Ascending aorta (tissue), 2 donors: ENCODE data around the gene COL6A1. TPM values are rescaled to one million over a fixed set of nuclear protein-coding genes. Genes with fewer than 3 reads are reported as not detected.
"Not testable (repeated sequence)": the region's sequence is repeated elsewhere in the genome, so short reads cannot be mapped to it uniquely, and the experiment has no call there.

Source experiments
- DNase-seq, 2 donors: peaks; one replicate each; pipeline ENCODE4 v3.0.0-alpha.2; 2019; ENCODE audit warnings: low spot score in 2 of 2
- H3K27ac ChIP-seq, 2 donors: fragments of 200-600 bp; sonication (generic); one replicate each; pipeline ENCODE4 v1.5.1; 2016 to 2017; ENCODE audit warnings: mild to moderate bottlenecking in 1 of 2
- H3K27me3 ChIP-seq: fragments of 200-600 bp; sonication (generic); one replicate; pipeline ENCODE4 v1.5.1; 2017
- H3K36me3 ChIP-seq, 2 donors: fragments of 200-600 bp; sonication (generic); one replicate each; pipeline ENCODE4 v1.5.1; 2016
- H3K4me1 ChIP-seq, 2 donors: fragments of 200-600 bp; sonication (generic); one replicate each; pipeline ENCODE4 v1.5.1; 2016 to 2017; ENCODE audit warnings: mild to moderate bottlenecking in 1 of 2
- H3K4me3 ChIP-seq, 2 donors: fragments of 200-600 bp; sonication (generic); one replicate each; pipeline ENCODE4 v1.5.1; 2016 to 2017; ENCODE audit warnings: mild to moderate bottlenecking in 1 of 2
- H3K9me3 ChIP-seq, 2 donors: fragments of 200-600 bp; sonication (generic); one replicate each; pipeline ENCODE4 v1.5.1; 2016
- intact Hi-C: fragments of 100-400 bp; cut with DNase I; formaldehyde crosslinking; loops from one replicate; pipeline ENCODE4 v1.15.1; 2023
- total RNA-seq: library from RNA; depleted of rRNA; stranded (reverse); fragments of >200 nt; gene quantifications from one replicate; pipeline ENCODE4 v1.1.0, GENCODE V29; 2016
- TF ChIP-seq, protein P1 (sequence below), 3 experiments: fragments of 200-600 bp in 2 of 3; fragments of 450-650 bp in 1 of 3; sonication (generic) in 2 of 3; IDR thresholded peaks; one replicate each; pipeline ENCODE4 v1.5.1; 2016 to 2019; ENCODE audit warnings: antibody characterized with exemption in 3 of 3, mild to moderate bottlenecking in 1 of 3, moderate library complexity in 1 of 3

COL6A1 gene
- total RNA-seq, 1 donor from 2014 or later = 1,564 TPM

DNA sequence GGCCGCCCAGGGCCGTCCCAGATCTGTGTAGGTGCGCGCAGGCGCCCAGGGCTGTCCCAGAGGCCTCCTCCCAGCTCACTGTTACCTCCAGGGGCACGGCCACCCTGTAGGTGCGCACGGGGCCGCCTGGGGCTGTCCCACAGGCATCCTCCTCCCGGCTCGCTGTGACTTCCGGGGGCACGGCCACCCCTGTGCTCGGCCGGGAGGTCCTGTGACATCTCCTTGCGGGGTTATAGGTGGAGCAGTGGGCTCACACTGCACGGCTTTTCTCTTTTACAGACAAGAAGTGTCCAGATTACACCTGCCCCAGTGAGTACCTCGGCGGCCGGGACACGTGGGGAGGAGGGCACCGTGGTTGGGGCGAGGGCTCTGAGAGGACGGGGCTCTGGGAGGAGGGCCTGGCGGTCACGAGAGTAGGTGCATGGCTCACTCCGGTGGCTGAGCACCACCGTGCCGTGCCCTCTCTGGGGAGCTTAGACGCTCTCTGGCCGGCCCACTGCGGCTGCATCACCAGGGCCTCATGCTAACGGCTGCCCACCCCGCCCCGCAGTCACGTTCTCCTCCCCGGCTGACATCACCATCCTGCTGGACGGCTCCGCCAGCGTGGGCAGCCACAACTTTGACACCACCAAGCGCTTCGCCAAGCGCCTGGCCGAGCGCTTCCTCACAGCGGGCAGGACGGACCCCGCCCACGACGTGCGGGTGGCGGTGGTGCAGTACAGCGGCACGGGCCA lies 21.4 kb downstream of the COL6A1 start:
- DNase-seq = no peak
- Histone ChIP-seq H3K36me3 (peaks cover 63 to 64% of the 10 kb centered on the region in 2 donors), H3K4me1 (no peaks in the 10 kb centered on the region), H3K27ac (no peak overlapping the region), H3K9me3 (no peaks in the 10 kb centered on the region), H3K4me3 (no peak overlapping the region), H3K27me3 (no peaks in the 10 kb centered on the region)
- TF ChIP-seq, protein P1, sequence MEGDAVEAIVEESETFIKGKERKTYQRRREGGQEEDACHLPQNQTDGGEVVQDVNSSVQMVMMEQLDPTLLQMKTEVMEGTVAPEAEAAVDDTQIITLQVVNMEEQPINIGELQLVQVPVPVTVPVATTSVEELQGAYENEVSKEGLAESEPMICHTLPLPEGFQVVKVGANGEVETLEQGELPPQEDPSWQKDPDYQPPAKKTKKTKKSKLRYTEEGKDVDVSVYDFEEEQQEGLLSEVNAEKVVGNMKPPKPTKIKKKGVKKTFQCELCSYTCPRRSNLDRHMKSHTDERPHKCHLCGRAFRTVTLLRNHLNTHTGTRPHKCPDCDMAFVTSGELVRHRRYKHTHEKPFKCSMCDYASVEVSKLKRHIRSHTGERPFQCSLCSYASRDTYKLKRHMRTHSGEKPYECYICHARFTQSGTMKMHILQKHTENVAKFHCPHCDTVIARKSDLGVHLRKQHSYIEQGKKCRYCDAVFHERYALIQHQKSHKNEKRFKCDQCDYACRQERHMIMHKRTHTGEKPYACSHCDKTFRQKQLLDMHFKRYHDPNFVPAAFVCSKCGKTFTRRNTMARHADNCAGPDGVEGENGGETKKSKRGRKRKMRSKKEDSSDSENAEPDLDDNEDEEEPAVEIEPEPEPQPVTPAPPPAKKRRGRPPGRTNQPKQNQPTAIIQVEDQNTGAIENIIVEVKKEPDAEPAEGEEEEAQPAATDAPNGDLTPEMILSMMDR (IDR thresholded peaks at IDR 0.05) = no peak
- intact Hi-C loops = no loop called here

DNA sequence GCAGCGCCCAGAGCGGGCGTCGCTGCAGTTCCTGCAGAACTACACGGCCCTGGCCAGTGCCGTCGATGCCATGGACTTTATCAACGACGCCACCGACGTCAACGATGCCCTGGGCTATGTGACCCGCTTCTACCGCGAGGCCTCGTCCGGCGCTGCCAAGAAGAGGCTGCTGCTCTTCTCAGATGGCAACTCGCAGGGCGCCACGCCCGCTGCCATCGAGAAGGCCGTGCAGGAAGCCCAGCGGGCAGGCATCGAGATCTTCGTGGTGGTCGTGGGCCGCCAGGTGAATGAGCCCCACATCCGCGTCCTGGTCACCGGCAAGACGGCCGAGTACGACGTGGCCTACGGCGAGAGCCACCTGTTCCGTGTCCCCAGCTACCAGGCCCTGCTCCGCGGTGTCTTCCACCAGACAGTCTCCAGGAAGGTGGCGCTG lies 22.0 kb downstream of the COL6A1 start:
- H3K4me1 ChIP-seq = no peaks in the 10 kb centered on the region
- H3K9me3 ChIP-seq = no peaks in the 10 kb centered on the region
- peaks cover 57 to 58% of the 10 kb centered on the region in 2 donors for H3K36me3 ChIP-seq
- TF ChIP-seq, protein P1 (IDR thresholded peaks at IDR 0.05) = no peak
- no peak overlapping the region for H3K27ac ChIP-seq
- intact Hi-C loops = no loop called here
- no peak for DNase-seq
- no peaks in the 10 kb centered on the region for H3K27me3 ChIP-seq
- no peak overlapping the region for H3K4me3 ChIP-seq

DNA sequence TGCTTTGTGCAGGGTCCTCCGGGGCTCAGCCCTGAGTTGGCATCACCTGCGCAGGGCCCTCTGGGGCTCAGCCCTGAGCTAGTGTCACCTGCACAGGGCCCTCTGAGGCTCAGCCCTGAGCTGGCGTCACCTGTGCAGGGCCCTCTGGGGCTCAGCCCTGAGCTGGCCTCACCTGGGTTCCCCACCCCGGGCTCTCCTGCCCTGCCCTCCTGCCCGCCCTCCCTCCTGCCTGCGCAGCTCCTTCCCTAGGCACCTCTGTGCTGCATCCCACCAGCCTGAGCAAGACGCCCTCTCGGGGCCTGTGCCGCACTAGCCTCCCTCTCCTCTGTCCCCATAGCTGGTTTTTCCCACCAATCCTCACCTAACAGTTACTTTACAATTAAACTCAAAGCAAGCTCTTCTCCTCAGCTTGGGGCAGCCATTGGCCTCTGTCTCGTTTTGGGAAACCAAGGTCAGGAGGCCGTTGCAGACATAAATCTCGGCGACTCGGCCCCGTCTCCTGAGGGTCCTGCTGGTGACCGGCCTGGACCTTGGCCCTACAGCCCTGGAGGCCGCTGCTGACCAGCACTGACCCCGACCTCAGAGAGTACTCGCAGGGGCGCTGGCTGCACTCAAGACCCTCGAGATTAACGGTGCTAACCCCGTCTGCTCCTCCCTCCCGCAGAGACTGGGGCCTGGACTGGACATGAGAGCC lies 22.7 kb downstream of the COL6A1 start:
- DNase-seq = no peak

DNA sequence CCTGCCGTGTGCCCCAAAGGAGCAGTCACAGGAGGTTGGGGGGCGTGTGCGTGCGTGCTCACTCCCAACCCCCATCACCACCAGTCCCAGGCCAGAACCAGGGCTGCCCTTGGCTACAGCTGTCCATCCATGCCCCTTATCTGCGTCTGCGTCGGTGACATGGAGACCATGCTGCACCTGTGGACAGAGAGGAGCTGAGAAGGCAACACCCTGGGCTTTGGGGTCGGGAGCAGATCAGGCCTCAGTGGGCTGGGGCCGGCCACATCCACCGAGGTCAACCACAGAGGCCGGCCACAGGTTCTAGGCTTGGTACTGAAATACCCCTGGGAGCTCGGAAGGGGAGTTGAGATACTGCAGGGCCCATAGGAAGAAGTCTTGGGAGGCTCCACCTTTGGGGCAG lies 23.5 kb downstream of the COL6A1 start:
- Histone ChIP-seq H3K9me3 (no peaks in the 10 kb centered on the region), H3K36me3 (peaks cover 46 to 47% of the 10 kb centered on the region in 2 donors), H3K27ac (no peak overlapping the region), H3K27me3 (no peaks in the 10 kb centered on the region), H3K4me1 (no peaks in the 10 kb centered on the region), H3K4me3 (no peak overlapping the region)
- TF ChIP-seq, protein P1 (IDR thresholded peaks at IDR 0.05) = no peak
- intact Hi-C loops = no loop called here
- no peak for DNase-seq

More for the DNA sequence above, 22.7 kb downstream of the COL6A1 start:
- Histone ChIP-seq H3K27ac (no peak overlapping the region), H3K9me3 (no peaks in the 10 kb centered on the region), H3K27me3 (no peaks in the 10 kb centered on the region), H3K4me1 (no peaks in the 10 kb centered on the region), H3K36me3 (peaks cover 50 to 51% of the 10 kb centered on the region in 2 donors), H3K4me3 (no peak overlapping the region)
- TF ChIP-seq, protein P1 (IDR thresholded peaks at IDR 0.05) = no peak
- intact Hi-C loops = no loop called here

DNA sequence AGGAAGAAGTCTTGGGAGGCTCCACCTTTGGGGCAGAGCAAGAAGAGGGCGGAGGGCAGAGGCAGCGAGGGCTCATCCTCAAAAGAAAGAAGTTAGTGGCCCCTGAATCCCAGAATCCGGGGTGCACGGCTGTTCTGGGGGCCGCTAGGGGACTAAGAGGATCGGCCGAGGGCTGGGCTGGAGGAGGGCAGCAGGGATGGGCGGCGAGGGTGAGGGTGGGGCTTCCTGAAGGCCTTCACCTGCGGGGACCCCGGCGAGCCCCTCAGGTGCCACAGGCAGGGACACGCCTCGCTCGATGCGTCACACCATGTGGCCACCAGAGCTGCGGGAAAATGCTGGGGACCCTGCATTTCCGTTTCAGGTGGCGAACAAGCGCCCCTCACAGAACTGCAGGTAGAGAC lies 23.9 kb downstream of the COL6A1 start:
- TF ChIP-seq, protein P1 (IDR thresholded peaks at IDR 0.05) = no peak
- H3K27me3 ChIP-seq = no peaks in the 10 kb centered on the region
- H3K4me3 ChIP-seq = no peak overlapping the region
- H3K4me1 ChIP-seq = no peaks in the 10 kb centered on the region
- no peak overlapping the region for H3K27ac ChIP-seq
- intact Hi-C loops = no loop called here
- peaks cover 42 to 43% of the 10 kb centered on the region in 2 donors for H3K36me3 ChIP-seq
- no peaks in the 10 kb centered on the region for H3K9me3 ChIP-seq
- DNase-seq = no peak

DNA sequence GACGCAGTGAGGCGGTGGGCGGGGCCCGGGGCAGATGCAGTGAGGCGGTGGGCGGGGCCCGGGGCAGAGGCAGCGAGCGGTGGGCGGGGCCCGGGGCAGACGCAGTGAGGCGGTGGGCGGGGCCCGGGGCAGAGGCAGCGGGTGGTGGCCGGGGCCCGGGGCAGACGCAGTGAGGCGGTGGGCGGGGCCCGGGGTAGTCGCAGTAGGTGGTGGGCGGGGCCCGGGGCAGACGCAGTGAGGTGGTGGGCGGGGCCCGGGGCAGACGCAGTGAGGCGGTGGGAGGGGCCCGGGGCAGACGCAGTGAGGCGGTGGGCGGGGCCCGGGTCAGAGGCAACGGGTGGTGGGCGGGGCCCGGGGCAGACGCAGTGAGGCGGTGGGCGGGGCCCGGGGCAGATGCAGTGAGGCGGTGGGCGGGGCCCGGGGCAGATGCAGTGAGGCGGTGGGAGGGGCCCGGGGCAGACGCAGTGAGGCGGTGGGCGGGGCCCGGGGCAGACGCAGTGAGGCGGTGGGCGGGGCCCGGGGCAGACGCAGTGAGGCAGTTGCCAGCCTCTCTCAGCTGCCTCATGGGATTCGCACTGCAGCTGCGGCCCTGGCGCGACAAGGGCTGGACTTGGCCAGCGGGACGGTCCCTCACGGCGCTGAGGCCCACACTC lies 24.4 kb downstream of the COL6A1 start:
- H3K27ac ChIP-seq, intact Hi-C loops, H3K4me1 ChIP-seq, H3K4me3 ChIP-seq, H3K27me3 ChIP-seq, H3K9me3 ChIP-seq, DNase-seq: not testable (repeated sequence)
- peaks cover 36 to 37% of the 10 kb centered on the region in 2 donors for H3K36me3 ChIP-seq
